HG03196 (cell line): ENCODE measurements around the gene RAPGEF5.

Experiments
- ATAC-seq: cut with Tn5 transposase; IDR thresholded peaks from one replicate; pipeline ENCODE4 v1.9.1; 2021; ENCODE audit not compliant: unreplicated experiment

The RAPGEF5 gene

DNA sequence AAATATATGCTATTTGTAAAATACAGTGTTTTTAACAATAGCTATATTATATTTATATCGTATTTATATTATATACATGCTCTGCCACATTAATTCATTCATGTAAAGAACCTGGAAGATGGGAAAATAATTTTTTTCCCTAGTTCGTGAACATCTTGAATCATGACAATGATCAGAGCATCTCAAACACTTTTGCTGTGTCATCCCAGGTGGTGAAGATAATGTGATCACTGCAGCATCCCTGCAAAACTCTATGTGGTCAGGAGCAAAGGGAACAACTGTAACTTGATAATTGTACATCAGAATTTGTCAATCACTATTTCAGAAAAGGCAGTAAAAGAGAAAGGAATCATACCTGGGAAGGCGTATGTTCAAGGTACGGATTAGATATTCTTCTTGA lies 39.3 kb downstream of the RAPGEF5 start:
- no peak for ATAC-seq

DNA sequence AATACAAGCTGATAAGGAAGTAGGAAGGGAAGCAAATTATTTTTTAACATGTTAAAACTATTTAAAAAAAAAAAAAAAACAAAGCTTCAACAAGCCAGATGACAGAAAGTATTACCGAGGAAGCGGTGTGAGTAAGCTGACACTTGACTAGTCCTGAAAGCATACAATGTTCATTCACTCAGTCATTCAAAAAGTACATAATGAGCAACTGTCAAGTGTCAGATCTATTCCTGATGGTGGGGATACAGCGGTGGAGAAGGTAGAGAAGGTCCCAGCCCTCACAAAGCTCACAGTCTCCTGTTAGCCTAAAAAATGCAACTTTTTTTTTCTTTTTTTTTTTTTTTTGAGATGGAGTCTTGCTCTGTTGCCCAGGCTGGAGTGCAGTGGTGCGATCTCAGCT lies 40.0 kb downstream of the RAPGEF5 start:
- no peak for ATAC-seq

DNA sequence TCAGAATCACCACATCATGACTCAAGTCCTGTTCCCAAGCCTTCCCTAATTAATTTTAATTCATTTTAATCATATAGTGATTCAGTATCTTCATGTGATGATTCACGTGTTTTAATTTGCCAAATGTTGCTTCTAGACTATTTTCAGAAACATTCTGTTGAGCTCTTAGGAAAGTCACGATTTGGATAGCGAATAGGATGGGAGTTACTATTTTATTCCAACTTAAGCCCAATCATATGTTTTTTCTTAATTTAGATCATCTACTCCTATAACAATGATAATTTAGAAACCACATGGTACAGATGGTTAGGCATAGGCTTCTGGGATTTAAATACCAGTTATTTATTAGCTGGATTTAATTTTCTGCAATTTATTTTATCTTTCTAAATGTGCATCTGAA lies 49.1 kb downstream of the RAPGEF5 start:
- ATAC-seq: no peak

DNA sequence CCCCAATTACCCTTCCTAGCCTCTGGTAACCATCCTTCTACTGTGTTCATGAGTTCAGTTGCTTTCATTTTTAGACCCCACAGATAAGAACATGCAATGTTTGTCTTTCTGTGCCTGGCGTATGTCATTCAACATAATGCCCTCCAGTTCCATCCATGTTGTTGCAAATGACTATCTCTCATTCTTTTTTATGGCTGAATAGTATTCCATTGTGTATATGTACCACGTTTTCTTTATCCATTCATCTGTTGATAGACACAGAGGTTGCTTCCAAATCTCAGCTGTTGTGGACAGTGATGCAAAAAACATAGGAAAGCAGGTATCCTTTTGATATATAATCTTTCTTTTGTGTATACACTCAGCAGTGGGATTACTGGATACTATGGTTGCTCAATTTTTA lies 51.2 kb downstream of the RAPGEF5 start:
- ATAC-seq: no peak

DNA sequence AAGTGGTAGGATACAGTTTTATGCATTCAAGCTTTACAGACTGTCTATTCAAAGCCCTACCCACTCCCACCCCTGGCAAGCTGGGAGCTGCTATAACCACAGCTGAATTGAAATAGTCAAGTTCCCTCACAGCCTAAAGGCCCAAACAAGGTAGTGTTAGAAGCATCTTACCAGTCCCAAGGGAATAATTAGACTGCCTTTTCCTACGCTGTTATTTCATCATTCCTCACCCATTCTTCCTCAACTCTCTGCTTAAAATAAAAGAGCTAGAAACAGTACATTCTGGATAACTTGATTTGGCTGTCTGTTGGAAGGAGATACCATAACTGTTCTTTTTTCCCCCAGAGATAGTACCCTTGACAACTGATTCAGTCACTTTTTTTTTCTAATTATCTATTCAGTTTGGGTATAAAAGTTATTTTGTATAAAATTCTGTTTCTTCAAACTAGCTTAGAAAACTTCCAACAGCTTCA lies 54.0 kb downstream of the RAPGEF5 start:
- no peak for ATAC-seq

DNA sequence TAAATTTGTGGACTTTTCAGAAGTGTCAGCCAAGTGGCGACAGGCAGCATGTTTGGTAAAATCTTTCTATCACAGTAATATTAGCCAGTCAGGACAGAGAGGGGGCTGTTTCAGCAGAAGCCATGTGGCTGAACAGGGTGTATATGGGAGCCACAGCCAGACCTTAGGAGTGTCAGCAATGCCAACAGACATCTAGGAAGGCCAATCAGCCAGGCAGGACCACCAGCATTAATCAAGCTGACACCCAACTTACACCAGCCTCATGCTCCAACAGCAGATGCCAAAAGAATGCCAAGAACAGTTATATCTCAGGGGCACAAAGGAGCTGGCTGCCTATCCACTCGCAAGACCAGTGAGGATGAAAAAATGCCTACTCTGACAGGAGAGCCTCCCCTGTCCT lies 54.8 kb downstream of the RAPGEF5 start:
- ATAC-seq: no peak

DNA sequence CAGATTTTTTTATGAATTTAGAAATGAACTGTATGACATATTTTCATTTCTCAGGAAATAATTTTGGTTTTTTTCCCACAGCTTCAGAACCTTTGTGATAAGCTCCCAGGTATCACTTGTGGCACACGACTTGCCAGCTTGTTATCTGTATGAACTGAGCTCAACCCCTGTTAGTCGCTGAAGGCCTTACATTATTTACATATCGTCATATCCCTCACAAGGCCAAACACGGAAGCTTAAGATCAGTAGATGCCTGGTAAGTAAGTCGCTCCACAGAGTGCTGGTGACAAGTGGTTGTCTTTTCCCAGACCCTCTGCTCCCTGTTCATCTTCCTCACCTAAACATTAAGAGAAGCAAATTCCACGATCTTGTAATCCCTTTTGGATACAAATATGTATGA lies 55.2 kb downstream of the RAPGEF5 start:
- no peak for ATAC-seq

DNA sequence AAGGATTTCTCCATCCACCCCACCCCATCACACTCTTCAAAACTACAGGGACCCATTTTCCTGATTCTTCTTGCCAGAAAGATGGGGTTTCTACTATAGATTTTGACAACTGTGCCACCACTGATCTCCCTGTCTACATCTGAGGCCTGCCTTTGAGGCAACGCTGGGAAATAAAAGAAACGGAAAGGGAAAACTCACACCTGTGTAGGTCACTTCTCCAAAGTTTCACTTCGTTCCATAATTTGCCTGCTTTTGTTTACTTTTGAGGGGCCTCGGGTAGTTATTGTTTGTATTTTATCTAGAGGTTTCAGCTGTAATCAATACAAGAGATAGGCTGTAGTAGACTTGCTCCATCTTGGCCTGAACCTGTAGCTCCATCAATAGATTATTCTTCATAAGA lies 56.1 kb downstream of the RAPGEF5 start:
- no peak for ATAC-seq

DNA sequence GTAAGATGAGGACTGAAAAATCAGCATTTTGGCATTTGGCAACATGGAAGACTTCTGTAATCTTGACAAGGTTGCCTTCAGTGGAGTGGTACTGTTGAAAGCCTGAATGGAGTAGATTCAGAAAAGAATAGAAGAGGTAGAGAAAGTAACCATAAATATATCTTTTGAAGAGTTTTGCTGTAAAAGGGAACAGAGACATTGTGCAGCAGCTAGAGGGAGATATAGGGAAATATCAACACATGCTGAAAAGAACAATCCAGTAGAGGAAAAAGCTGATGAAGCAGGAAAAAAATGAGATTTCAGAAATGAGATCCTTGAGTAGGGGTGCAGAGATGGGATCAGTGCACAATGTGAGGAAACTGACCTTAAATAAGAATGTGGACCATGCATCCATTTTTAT lies 60.0 kb downstream of the RAPGEF5 start:
- ATAC-seq: no peak

DNA sequence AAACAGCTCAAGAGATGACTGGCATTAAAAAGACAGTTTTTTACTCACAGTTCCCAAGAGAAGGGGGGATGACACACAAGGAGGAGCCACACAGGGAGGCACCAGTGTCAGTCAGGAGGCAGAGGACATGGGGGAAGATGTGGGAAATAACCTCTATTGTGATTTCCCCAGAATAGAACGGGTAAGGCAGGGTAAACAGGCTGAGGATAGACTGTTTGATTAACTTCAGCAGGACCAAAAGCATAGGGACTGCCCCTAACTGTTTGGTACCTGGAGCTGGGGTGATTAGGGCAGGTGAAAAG lies 60.7 kb downstream of the RAPGEF5 start:
- no peak for ATAC-seq

DNA sequence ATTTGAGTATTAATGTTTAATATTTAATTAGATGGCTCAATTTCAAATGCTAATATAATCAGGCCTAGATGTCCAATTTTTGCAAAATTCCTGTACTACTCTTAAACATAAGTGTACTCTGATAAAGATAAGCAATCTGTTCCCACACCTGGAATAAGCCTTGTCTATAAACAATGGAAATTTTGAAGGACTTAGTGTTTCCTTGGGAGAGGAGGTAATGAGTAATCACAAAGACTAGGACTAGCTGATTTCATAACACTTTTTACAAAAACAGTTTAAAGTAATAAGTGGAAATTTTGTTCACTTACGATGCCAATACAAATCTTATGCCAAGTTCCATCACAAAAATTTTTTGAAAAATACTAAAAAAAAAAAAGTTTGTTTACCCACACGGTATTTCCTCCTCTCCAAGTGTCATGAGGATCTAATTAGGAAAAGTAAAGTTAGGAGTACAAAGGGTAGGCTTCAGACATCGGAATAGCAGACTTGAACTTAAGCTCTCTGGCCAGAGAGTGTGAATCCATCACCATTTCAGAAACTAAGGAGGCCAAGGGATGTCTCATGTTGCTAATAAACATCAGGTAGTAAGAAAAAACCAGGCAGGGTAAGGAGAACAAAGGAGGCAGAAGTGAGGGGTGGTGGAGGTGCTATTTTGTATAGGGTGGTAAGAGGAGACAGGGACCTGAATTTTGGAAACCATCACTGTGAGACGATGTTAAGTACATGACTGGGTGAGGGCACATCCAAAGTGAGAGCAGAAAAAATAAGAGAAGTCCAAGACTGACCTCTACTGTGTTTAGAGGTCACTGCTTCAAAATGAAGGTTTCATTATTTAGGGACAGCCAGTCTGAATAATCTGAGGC lies 61.3 kb downstream of the RAPGEF5 start:
- ATAC-seq: no peak

DNA sequence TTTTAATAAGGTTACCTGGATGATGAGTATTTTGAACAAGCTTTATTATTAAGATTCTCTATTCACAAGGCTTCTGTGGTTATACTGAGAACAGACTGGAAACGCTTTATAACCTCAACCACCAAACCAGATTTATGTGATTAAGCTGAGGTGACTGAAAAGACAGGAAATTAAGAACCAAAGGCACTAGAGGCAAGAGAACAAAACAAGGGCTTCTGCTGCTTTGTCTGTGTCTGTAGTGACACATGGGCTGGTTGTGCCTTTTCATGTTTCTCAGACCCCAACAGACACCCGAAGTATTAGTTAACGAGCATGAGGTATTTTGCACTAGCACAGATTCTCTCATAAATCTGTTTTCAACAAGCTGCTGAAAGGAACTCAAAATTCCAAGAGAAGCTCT lies 64.4 kb downstream of the RAPGEF5 start:
- ATAC-seq: no peak

DNA sequence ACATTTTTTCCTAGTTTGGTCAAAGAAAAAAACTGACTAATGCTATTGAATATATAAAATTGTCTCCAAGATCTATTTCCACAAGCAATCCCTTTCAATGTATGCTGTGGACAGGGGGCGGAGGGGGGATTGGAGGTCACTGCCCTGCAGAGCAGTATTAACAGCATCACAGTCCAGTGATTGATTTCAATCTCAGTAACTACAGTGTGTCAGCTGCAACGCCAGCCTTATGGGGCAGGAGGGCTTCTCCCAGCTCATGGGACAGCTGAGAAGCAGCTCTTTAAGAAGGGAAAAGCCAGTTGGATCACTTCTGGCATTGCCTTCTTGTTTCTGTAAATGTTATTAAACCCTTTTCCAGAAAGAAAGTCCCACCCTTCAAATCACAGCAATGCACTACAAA lies 65.0 kb downstream of the RAPGEF5 start:
- ATAC-seq: no peak

DNA sequence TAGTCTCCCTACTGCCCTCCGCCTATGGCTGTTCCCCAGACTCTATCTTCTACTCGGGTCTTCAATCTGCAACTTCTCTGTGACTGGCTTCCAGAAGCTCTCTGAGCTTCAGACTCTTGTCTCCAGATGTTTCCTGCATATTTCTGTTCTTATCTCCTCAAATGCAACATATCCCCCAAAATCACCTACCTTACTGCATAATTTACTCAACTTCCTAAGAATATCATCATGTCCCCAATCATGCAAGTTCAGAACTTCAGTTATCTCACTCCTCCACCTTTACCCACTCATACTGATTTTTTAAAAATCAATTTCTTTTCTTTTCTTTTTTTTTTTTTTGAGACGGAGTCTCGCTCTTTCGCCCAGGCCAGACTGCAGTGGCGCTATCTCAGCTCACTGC lies 68.8 kb downstream of the RAPGEF5 start:
- ATAC-seq: no peak

DNA sequence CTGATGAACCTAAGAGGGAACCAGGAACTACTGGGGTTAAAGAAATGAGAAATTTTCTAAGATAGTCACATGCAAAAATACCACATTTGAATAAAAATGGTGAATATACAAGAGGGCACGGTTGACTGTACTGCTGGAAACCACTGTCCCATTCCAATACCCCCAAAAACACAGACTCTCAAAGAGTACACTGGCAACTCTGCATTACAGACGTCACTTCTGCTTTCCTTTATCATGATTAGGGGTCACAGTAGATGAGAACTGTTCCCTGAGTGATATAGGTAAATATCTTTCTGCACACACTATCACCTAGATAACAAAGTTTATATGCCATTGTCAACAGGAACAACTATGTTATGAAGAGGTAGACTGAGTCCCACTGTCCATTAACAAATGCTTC lies 69.5 kb downstream of the RAPGEF5 start:
- ATAC-seq: no peak

DNA sequence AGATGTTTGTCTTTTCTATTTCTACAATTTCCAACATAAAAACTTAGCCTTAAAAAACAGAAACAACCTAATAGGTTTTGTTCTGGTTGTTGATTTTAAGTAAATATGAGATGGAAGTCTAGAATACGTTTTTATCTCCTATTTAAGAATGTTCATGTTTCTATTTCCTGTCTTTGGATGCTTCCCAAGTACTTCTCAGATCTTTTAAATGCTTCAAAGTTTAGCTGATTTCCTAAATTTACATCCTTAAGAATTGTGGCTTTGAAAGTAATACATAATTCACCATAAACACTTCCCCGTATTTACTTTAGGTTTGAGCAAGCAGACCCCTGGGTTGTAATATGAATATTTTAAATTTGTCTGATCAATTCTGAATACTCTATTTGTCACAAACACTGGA lies 70.5 kb downstream of the RAPGEF5 start:
- no peak for ATAC-seq

DNA sequence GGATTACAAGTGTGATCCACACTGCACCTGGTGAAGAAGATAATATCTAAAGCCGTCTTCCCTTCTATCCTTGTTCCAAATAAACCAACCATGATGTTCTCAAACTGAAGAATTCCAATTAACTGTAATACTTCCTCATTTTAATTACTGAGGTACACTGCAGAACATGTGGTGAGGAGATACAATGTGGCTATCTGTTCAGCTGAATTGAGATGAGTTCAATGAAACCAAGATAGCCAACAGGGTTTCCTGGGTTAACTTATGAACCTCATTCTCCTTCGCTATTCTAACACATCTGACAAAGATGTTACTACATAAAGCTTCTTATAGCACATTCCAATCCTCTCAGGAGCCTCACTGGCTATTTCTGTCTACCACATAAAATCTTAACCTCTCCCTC lies 75.5 kb downstream of the RAPGEF5 start:
- ATAC-seq: no peak

DNA sequence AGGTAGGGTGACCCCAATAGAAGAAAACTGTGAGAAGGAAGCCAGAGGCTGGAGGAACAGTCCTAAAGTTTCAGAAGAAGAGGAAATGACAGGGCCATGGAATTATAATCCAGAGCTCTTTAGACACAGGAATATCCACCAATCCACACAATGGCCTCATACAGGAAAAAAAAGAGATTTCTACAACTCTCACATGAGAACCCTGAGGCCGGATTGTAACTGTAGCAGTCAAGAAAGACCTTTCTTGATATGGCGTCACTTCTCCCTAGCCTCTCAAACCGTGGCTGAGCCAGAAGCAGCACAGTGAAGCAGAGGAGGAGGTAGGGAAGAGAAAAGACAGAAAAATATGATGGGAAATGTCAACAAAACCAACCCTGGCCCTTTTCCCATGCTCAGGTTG lies 76.9 kb downstream of the RAPGEF5 start:
- no peak for ATAC-seq

DNA sequence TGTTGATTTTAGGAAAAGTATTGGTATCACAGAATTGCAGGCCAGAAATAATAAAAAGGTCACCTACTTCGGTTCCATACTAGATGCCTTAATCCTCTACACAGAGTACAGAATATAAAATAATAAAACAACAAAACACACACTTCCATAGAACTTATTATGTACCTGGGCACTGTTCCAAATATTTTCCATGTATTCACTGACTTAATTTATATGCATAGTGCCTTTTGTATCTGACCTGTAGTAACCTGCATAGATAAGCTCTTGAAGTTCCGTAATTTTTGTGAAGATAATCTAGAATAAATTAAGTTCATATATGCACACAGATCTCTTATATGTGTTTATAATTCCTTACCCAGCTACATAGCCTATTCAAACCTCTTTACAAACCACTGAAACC lies 78.3 kb downstream of the RAPGEF5 start:
- no peak for ATAC-seq

DNA sequence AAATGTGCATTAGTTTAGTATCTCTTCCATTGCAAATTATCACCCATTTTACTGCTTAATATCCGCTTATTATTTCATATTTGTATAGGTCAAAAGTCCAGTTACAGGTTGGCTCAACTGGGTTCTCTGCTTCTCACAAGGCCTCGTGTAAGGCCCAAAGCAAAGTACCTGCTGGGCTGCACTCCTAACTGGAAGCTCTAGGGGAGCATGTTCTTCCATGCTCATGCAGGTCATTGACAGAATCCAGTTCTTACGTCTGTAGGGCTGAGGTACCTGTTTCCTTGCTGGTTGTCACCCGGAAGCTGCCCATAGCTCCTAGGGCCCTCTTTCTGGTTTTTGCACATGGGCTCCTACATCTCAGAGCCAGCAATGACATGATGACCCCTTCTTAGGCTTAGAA lies 79.6 kb downstream of the RAPGEF5 start:
- no peak for ATAC-seq

DNA sequence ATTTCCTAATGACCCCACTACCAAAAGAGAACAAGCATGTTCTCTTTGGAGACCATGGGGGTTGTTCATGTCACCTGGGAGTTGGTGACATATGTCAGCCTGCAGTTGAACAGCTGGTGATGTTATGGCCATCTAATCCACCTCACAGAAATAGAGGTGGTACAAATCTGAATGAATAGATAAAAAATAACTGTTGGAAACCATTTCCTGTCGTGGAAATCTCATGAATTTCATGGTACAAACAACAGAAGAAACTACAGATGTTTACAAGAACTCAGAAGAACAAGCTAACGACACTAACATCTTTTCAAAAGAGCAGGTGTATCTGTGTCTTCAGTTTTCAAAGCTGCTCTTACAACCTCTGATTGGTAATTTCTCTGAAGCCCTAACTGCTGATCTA lies 81.3 kb downstream of the RAPGEF5 start:
- ATAC-seq: no peak

DNA sequence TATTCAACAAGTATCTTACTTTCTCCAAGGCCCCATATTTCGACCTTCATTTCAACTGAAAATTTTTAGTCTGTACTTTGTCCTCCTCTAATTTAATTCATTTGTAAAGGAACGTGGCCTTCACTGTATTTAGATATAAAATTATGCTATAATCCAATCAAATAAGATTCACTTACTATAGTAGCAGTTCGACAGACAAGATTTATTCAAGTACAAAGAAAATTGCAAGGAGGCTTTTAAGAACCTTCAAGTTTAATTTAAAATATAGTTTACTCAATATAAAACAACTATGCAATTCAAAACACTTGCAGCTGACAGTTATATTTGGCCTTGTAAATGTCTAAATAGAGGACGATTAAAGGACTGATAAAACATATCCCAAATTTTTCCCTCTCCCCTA lies 85.6 kb downstream of the RAPGEF5 start:
- ATAC-seq: no peak

DNA sequence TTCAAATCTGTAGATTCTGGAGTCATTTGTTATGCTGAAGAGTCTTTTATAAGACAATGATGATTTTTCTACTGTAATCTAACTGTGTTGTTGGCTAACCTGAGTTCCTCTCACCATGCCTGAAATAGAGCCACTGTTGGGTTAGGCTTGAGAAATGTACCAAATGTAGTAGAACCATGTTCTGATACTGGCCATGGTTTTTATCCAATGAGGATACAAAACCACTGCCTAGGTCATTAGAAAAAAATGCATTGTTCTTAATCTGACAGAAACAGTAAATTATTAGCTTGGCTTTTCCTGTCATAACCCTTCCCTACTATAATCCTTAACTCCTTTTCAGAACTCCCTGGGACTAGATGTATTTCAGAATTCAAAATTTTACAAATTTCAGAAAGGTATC lies 86.6 kb downstream of the RAPGEF5 start:
- ATAC-seq: no peak
